Choroid plexus epithelial cell (primary cell): ENCODE data around the gene ZNF239.
"Not testable (repeated sequence)": the region's sequence is repeated elsewhere in the genome, so short reads cannot be mapped to it uniquely, and the experiment has no call there.

Source experiments
- DNase-seq: peaks from one replicate; pipeline ENCODE4 v3.0.0-alpha.2; 2010; ENCODE audit warnings: low read depth
- H3K4me3 ChIP-seq: 2 replicates; pipeline ENCODE4 v1.5.1; 2011; ENCODE audit warnings: low read depth, mild to moderate bottlenecking, control low read depth, low read length, moderate library complexity
- CTCF ChIP-seq: conservative IDR thresholded peaks from 2 replicates; pipeline ENCODE4 v1.5.1; 2011; ENCODE audit warnings: low read depth, mild to moderate bottlenecking, control low read depth, inconsistent platforms, low read length, moderate library complexity

ZNF239 gene

GRCh38 chr10:43606323-43607198 is 32.1 kb upstream of the ZNF239 start, which contains the start of gene ZNF485:
TSS of gene ZNF485 (plus strand) at chr10:43606438. CDS start at chr10:43607051, 613 bp downstream.
- peak within 1 kb of the TSS; percentile 85 for H3K4me3 ChIP-seq
- DNase-seq: peak; percentile 69
- no peak for TF ChIP-seq CTCF

- DNase-seq: no peak
- H3K4me3 ChIP-seq: peak overlapping the region; percentile 85
- peak; percentile 8 for TF ChIP-seq CTCF
Observed at GRCh38 chr10:43605850-43606322, 31.5 kb upstream of the ZNF239 start.

- DNase-seq, H3K4me3 ChIP-seq: not testable (repeated sequence)
Observed at GRCh38 chr10:43601576-43601975, 27.2 kb upstream of the ZNF239 start.

- H3K4me3 ChIP-seq: no peak overlapping the region
- TF ChIP-seq CTCF: no peak
- no peak for DNase-seq
Observed at GRCh38 chr10:43599333-43599732, 24.9 kb upstream of the ZNF239 start.

- no peak overlapping the region for H3K4me3 ChIP-seq
- no peak for TF ChIP-seq CTCF
- DNase-seq: peak; percentile 78
Observed at GRCh38 chr10:43598446-43598845, 24.0 kb upstream of the ZNF239 start.

- H3K4me3 ChIP-seq: no peak overlapping the region
- peak; percentile 33 for DNase-seq
Observed at GRCh38 chr10:43596546-43596945, 22.1 kb upstream of the ZNF239 start.

More at GRCh38 chr10:43596546-43596945, 22.1 kb upstream of the ZNF239 start:
- no peak for TF ChIP-seq CTCF
